Coronary artery (tissue), 2 donors: ENCODE measurements around the gene MTSS2.

Experiments used
- DNase-seq: peaks from one replicate; pipeline ENCODE4 v3.0.0-alpha.2; 2017; ENCODE audit warnings: low spot score
- H3K27ac ChIP-seq, 2 donors: fragments of 200-600 bp; sonication (generic); one replicate each; pipeline ENCODE4 v1.5.1; 2016 to 2019
- H3K4me3 ChIP-seq: fragments of 200-600 bp; sonication (generic); 2 replicates; pipeline ENCODE4 v1.5.1; 2016; ENCODE audit warnings: mild to moderate bottlenecking, moderate library complexity
- TF ChIP-seq, protein P1 (sequence below): fragments of 200-600 bp; sonication (generic); IDR thresholded peaks from one replicate; pipeline ENCODE4 v1.5.1; 2019; ENCODE audit warnings: antibody characterized with exemption

The MTSS2 gene

GRCh38 chr16:70728150-70728549 lies 42.3 kb upstream of the MTSS2 start:
- no peak overlapping the region for H3K27ac ChIP-seq
- H3K4me3 ChIP-seq: no peak overlapping the region
- TF ChIP-seq, protein P1, sequence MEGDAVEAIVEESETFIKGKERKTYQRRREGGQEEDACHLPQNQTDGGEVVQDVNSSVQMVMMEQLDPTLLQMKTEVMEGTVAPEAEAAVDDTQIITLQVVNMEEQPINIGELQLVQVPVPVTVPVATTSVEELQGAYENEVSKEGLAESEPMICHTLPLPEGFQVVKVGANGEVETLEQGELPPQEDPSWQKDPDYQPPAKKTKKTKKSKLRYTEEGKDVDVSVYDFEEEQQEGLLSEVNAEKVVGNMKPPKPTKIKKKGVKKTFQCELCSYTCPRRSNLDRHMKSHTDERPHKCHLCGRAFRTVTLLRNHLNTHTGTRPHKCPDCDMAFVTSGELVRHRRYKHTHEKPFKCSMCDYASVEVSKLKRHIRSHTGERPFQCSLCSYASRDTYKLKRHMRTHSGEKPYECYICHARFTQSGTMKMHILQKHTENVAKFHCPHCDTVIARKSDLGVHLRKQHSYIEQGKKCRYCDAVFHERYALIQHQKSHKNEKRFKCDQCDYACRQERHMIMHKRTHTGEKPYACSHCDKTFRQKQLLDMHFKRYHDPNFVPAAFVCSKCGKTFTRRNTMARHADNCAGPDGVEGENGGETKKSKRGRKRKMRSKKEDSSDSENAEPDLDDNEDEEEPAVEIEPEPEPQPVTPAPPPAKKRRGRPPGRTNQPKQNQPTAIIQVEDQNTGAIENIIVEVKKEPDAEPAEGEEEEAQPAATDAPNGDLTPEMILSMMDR: no peak
- no peak for DNase-seq

DNA sequence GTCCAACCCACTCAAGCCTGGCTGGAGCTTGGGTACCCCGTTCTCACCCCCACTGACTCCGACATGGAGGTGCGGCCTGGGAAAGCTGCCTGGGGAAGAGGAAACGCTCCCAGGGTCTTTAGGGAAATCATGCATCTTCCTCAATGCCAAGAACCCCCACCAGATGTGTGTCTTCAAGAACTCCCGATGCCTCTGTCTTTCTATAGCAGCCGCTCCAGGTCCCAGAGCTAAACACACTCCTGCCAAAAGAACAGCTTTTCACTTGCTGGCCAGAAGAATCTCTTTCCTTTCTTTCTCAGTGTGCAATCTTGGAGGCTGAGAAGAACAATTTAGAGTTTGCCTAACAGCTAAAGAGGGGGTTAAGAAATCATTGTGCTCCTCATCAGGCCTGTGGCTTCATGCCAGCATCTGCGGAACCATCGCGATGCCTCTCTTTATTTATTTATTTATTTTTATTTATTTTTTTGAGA lies 41.1 kb upstream of the MTSS2 start:
- no peak for DNase-seq
- H3K4me3 ChIP-seq: no peak overlapping the region
- TF ChIP-seq, protein P1: no peak
- H3K27ac ChIP-seq: peak overlapping the region in 1 of 2 donors; percentile 91

GRCh38 chr16:70725912-70726828 lies 40.3 kb upstream of the MTSS2 start:
- TF ChIP-seq, protein P1: no peak
- peak overlapping the region; percentile 47 for H3K4me3 ChIP-seq
- no peak for DNase-seq
- H3K27ac ChIP-seq: peak overlapping the region; percentile 68 to 91

GRCh38 chr16:70725024-70725911 lies 39.4 kb upstream of the MTSS2 start:
- Histone ChIP-seq H3K27ac (peak overlapping the region; percentile 68 to 91), H3K4me3 (peak overlapping the region; percentile 47)
- DNase-seq: no peak
- TF ChIP-seq, protein P1: no peak

DNA sequence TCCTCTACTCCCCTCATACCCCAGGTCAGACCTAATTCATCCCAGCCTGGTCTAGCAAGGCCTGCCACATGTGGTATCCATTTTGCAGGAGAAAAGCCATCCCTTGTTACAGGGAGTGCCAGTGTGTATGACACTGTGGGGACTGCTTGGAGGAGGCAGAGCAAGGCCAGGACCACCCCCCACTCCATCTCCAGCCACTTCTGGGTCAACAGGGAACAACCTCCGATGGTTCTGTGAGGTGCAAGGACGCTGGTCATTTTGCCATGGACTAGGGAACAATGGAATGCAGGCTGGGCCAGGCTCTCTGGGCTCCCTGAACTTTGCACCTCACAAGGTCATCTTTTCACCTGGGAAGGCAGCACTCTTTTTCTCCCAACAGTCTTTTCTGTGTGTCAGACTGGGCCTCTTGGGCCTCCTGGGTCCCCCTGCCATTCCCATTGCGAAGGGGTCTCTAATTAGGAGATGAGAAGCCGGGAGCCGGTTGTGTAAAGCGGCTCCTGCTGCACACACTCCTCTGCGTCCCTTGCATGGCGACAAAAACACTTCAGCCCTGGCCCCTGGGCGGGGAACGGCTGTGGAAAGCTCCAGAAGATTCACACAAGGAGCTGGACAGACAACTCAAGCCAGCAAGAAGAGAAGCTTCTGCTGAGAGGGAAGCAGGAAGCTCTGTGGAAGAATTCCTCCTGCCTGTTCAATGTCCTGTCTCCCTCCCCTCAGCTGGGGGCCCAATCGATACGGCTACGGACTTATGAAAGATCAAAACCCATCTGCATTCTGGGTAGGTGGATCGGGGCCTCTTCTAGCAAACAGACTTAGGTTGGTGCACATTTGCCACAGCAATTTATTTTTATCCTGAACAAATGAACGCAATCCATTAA lies 38.5 kb upstream of the MTSS2 start:
- DNase-seq: no peak
- H3K27ac ChIP-seq: peak overlapping the region in 1 of 2 donors; percentile 91

DNA sequence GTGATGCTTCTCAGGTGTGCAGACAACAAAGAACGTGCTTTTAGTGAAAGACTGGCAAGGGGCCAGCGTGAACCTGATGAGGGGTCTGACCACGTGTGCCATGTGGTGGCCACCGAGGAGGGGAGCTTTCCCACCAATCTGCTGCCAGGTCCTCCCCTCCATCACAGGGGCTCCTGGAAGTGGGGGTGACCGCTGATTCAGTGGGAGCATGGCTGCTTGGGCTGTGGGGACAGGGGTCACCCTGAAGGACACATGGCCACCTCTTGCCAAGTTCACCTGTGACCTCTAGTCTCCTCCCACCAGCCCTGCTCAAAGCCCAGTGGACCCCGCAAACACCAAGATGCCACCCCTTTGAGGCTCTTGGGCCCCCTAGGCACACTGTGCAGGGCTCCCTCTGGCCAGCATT lies 37.9 kb upstream of the MTSS2 start:
- no peak for DNase-seq
- H3K27ac ChIP-seq: no peak overlapping the region

More for the DNA sequence above, 38.5 kb upstream of the MTSS2 start:
- H3K4me3 ChIP-seq: no peak overlapping the region
- TF ChIP-seq, protein P1: no peak

More for the DNA sequence above, 37.9 kb upstream of the MTSS2 start:
- H3K4me3 ChIP-seq: no peak overlapping the region
- TF ChIP-seq, protein P1: no peak
